Mucosa of descending colon (tissue), 3 donors: ENCODE results near the gene APOC1. TPM values are rescaled to one million over a fixed set of nuclear protein-coding genes. Genes with fewer than 3 reads are reported as not detected.

Source experiments
- ATAC-seq: fragments of 200-7000 bp; cut with Tn5 transposase; one replicate; pipeline ENCODE4 v1.9.1; 2020; ENCODE audit warnings: mild to moderate bottlenecking, moderate library complexity
- DNase-seq, 3 donors: peaks; one replicate each; pipeline ENCODE4 v3.0.0-alpha.2; 2020
- H3K36me3 ChIP-seq: fragments of 200-600 bp; one replicate; pipeline ENCODE4 v1.8.0; 2021; ENCODE audit warnings: low read depth, mild to moderate bottlenecking
- H3K4me1 ChIP-seq: fragments of 200-600 bp; one replicate; pipeline ENCODE4 v1.8.0; 2021; ENCODE audit warnings: low read depth, mild to moderate bottlenecking
- H3K4me3 ChIP-seq: fragments of 200-600 bp; one replicate; pipeline ENCODE4 v1.8.0; 2021; ENCODE audit warnings: mild to moderate bottlenecking
- H3K9me3 ChIP-seq: fragments of 200-600 bp; one replicate; pipeline ENCODE4 v1.8.0; 2021; ENCODE audit warnings: mild to moderate bottlenecking
- intact Hi-C, 2 donors: fragments of 100-400 bp; cut with DNase I in 1 of 2; cut with micrococcal nuclease in 1 of 2; formaldehyde crosslinking; loops; one replicate each; pipeline versions ENCODE4 v1.11.0 to v1.11.1; 2022; cut with DNase I, micrococcal nuclease
- total RNA-seq, 3 donors: library from RNA; stranded (reverse); fragmentation: NEBNext Ultra II Directional in 2 of 3; extraction: Animal tissue kit (Norgen Biotek cat#: 25700) in 2 of 3; gene quantifications; one replicate each; pipeline versions ENCODE4 v1.2.1 to v1.2.4, GENCODE V29; 2021 to 2023
- TF ChIP-seq, protein P1 (sequence below): fragments of 200-600 bp; IDR thresholded peaks from one replicate; pipeline ENCODE4 v1.8.0; 2022; ENCODE audit warnings: antibody characterized with exemption, mild to moderate bottlenecking
- donor health status: DM: no; HTN: no; CAD: no; lungs with moderate emphysema.
- donor health status: DM: no; HTN: no; CAD: no.
- donor health status: DM: no; HTN: yes; CAD: no.

The APOC1 gene
- total RNA-seq, 3 donors from 2014 or later, result 3.6 to 12.7 (median 9.8) TPM

DNA sequence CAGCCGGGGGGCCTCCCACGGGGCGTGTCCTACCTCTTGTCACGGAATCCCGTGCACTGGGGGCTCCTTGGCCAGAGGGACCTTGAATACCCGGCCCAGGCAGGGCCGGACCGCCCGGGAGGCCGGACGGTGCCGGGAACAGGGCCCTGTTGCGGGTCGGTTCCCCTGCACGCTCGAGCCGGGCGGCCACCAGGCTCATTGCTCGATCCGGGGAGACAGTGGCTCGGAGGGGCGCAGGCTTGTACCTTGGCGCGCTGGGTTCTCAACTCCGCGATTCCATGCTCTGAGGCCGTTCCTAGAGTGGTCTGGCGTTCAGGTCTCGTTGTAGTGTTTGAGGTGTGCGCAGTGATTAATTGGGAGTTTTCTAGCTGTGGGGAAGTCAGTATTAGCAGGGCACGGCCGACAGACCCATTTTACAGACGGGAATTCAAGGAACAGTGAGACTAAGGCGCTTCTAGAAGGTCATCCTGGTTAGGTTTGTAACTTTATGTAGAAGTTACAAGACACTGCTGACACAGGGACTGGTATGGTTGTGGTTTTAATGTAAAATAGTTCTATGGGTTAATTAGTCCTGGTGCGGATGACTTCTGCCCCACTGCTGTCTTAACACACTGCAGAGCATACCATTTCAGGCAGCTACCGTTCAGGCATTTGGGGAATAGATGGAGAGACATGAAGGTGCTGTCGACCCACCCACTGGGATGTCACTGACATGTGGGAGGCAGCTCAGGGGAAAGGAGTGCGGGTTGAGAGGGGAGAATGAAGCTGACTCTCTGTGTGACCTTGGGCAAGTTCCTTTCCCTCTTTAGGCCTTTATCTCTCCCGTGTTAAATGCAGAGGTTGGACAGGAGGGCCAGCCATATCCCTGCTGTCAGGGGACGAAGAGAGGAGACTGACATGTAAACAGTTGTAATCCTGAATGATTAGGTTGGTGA, 41.4 kb downstream of the APOC1 start:
- peak; percentile 27 for ATAC-seq
- Histone ChIP-seq H3K4me3 (peak overlapping the region; percentile 100), H3K36me3 (no peaks in the 10 kb centered on the region), H3K4me1 (peaks cover 30% of the 10 kb centered on the region), H3K9me3 (no peaks in the 10 kb centered on the region)
- TF ChIP-seq, protein P1, sequence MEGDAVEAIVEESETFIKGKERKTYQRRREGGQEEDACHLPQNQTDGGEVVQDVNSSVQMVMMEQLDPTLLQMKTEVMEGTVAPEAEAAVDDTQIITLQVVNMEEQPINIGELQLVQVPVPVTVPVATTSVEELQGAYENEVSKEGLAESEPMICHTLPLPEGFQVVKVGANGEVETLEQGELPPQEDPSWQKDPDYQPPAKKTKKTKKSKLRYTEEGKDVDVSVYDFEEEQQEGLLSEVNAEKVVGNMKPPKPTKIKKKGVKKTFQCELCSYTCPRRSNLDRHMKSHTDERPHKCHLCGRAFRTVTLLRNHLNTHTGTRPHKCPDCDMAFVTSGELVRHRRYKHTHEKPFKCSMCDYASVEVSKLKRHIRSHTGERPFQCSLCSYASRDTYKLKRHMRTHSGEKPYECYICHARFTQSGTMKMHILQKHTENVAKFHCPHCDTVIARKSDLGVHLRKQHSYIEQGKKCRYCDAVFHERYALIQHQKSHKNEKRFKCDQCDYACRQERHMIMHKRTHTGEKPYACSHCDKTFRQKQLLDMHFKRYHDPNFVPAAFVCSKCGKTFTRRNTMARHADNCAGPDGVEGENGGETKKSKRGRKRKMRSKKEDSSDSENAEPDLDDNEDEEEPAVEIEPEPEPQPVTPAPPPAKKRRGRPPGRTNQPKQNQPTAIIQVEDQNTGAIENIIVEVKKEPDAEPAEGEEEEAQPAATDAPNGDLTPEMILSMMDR, result no peak
- intact Hi-C loops, result no loop called here
- no peak for DNase-seq

DNA sequence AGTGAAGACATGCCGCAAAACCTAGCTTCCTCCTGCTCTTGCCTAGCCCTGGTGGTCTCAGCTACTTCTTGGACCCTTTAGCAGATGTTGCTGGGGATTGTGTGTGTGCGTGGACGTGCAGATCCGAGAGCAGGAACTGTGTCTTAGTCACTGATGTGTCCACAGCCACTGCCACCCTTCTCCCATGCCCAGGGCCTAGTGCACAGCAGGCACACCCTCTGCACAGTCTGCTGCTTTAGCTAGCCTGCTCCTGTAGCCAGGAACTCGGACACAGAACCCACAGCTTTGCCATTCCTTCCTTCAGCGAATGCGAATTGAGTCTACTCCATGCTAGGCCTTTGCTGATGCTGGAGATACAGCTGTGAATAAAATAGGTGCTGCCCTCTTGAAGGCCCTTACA, 43.1 kb downstream of the APOC1 start:
- no peak for ATAC-seq
- TF ChIP-seq, protein P1, result no peak
- Histone ChIP-seq H3K4me1 (peaks cover 27% of the 10 kb centered on the region), H3K36me3 (no peaks in the 10 kb centered on the region), H3K9me3 (no peaks in the 10 kb centered on the region), H3K4me3 (no peak overlapping the region)
- intact Hi-C loops, result no loop called here
- DNase-seq, result no peak

DNA sequence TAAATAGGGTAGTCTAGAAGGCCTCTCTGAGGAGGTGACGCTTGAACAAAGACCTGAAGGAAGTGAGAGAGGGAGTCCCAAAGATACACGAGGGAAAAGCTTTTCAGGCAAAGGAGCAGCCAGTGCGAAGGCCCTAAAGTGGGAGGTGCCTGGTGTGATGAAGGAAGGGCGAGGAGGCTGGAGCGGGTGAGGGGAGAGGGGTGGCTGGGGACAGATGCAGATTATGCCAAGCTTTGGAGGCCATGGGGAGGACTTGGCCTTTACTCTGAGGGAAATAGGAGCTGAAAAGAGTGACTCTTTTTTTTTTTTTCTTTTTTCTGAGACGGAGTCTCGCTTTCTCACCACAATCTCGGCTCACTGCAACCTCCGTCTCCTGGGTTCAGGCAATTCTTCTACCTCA, 43.7 kb downstream of the APOC1 start:
- peaks cover 27% of the 10 kb centered on the region for H3K4me1 ChIP-seq
- intact Hi-C loops, result no loop called here

DNA sequence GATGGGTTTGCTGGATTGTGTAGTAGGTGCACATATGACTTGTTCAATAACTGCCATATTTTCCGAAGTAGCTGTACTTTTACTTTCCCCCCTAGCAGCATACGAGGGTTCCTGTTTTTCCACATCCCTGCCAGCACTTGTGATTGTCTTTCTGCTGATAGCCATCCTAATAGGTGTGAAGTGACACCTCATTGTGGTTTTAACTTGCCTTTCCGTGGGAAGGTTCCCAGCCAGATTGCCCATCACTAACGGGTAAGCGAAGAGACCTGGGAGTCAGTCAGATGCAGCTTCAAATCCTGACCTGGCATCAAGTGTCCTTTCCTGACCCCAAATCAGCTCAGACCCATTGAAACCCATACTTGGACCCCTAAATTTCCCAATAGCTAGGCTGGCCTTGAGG, 45.3 kb downstream of the APOC1 start:
- DNase-seq, result no peak
- intact Hi-C loops, result no loop called here
- Histone ChIP-seq H3K4me1 (peaks cover 17% of the 10 kb centered on the region), H3K9me3 (no peaks in the 10 kb centered on the region), H3K36me3 (no peaks in the 10 kb centered on the region), H3K4me3 (no peak overlapping the region)
- no peak for ATAC-seq
- TF ChIP-seq, protein P1, result no peak

More for the DNA sequence above, 43.7 kb downstream of the APOC1 start:
- no peaks in the 10 kb centered on the region for H3K36me3 ChIP-seq
- no peak for ATAC-seq
- DNase-seq, result no peak
- H3K4me3 ChIP-seq, result no peak overlapping the region
- H3K9me3 ChIP-seq, result no peaks in the 10 kb centered on the region
- TF ChIP-seq, protein P1, result no peak

DNA sequence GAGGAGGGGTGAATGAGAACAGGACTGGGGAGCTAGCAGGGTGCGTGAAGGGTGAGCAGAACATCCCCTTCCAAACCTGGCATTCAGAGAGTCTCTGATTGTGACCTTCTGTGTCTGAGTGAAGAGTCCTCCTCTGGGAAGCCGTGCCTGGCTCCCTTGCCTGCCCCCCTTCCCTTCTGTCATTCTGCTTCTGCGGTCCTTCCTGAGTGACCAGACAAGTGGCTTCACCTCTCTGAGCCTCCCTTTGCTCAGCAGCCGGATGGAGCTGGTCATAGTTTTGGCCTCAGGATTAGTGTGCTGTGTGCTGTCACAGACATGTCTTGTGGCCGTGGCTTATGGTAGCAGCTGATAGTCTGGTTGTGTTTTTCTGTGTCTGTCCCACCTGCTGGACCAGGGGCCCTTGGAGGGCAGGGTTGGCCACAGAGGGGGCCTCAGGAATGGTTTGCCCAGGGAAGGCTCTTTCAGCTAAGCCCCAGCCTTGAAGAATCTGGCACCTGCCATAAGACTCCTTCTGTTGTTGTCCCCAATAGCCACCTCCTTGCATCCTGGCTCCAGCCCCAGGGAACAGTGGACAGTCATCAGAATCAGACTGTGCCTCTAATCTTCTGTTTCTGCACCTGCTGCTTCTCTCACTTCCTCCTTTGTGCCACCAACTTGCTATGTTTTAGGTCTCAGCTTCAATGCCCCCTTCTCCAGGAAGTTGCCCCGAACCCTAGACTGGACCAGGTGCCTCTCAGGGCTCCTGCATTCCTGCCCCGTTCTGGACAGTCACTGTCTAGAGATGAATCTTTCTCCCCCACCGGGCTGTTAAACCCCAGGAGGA, 46.7 kb downstream of the APOC1 start:
- Histone ChIP-seq H3K4me3 (no peak overlapping the region), H3K4me1 (peaks cover 15% of the 10 kb centered on the region), H3K9me3 (no peaks in the 10 kb centered on the region), H3K36me3 (no peaks in the 10 kb centered on the region)
- intact Hi-C loops, result no loop called here
- ATAC-seq (peak; percentile 43), DNase-seq (no peak)
- TF ChIP-seq, protein P1, result no peak
